Glomerular visceral epithelial cell (primary cell): Measurements from ENCODE around the gene CLCNKB.
A peak's percentile ranks its signal among the peaks of the same experiment; 100 is the strongest.

ENCODE experiments used
- DNase-seq: peaks from one replicate; pipeline ENCODE4 v3.0.0-alpha.2; 2016; ENCODE audit errors: extremely low spot score

CLCNKB gene

DNA sequence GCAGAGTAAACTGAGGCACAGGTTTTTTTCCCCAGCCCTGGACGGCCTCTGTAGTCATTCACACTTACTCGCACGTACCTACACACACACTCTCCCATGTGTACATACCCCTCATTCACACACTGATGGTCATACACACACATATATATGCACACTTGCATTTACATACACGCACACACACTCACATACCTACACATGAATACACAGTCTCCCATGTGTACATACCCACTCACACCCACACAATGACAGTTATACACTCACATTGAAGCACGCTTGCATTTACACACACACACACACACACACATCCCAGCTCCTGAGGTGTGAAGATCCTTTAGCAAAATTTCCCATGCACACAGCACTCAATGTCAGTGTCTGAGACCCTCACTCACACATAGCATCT lies 30.6 kb downstream of the CLCNKB start:
- no peak for DNase-seq

DNA sequence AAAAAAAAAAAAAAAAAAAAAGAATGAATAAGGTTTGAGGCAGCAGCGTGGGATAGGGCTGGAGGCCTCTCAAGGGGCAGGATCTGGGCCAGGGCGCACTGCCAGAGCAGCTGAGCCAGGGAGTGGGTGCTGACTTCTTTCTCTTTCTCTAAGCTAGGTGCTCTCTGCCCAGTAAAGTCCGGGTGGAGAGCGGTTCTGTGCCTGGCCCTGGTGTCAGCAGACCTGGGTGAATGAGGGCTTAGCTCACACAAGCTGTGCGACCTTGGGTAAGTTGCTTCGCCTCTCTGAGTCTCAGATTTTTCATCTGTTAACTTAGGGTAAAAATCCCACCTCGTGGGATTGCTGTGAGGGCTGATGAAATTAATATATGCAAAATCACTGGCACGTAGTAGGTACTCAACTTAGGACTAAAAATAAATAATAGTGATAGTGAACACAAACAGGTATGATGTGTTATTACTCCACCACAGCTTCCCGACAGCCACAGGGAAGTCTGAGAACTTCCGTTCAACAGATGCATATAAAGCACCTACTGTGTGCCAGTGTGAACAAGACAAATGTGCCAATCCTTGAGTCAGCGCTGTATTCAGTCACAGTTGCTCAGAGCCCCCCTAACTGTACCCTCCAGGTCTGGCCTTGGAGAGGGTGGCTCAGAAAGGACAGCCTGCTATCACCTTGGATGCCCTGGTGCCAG lies 31.9 kb downstream of the CLCNKB start:
- peak; percentile 72 for DNase-seq

DNA sequence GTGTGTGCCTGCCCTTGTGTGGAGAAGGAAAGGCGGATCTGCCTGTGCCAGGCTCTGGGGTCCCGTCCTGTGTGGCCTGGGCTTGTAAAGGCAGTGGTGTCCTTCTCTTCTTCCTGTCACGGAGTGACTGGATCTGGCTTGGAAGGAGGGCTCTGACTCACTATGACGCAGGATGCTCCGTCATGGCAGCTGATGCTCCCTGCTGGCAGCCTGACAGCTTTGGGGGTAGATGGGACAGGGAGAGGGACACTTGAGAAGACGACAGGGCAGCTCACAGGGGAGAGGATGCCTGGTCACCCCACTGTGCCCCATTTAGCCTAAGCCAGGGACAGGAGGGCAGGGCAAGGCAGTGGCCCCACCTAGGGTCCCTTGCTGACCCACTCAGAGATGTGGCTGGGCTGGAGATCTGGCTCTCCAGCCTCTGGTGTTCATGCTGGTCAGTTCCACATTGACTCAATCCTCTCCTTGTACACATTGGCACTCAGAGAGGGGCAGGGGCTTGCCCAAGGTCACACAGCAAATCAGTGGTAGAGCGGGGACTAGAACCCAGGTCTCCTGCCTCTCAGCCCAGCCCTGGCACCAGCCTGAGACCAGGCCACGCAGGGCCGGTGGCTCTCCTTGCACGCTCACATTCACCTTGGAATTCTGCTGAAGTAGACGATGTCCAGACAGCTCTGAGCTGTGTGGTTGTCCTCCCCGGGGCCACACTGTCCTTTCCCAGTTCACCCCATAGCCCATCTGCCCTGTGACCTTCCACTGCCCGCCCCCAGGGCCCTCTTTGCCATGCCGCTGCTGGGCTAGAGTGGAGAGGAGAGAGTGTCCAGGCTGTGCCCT lies 32.7 kb downstream of the CLCNKB start:
- peak; percentile 81 for DNase-seq

DNA sequence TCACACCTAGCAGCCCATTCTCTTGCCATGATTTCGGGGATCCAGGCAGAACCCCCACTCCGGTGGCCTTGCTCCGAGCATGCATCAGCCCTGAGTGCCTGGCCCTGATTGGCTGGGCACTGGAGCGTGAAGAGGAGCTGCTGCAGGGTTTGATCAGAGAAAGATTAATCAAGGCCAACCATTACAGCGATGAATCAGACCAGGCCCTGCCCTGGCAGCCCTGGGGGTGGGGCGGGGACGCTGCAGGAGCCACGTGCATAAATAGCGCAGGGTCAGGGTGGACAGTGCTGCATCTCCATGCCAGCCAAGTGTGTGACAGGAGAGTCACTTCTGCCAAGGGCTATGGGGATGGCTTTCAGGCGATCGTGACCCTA lies 33.3 kb downstream of the CLCNKB start:
- peak; percentile 81 for DNase-seq

DNA sequence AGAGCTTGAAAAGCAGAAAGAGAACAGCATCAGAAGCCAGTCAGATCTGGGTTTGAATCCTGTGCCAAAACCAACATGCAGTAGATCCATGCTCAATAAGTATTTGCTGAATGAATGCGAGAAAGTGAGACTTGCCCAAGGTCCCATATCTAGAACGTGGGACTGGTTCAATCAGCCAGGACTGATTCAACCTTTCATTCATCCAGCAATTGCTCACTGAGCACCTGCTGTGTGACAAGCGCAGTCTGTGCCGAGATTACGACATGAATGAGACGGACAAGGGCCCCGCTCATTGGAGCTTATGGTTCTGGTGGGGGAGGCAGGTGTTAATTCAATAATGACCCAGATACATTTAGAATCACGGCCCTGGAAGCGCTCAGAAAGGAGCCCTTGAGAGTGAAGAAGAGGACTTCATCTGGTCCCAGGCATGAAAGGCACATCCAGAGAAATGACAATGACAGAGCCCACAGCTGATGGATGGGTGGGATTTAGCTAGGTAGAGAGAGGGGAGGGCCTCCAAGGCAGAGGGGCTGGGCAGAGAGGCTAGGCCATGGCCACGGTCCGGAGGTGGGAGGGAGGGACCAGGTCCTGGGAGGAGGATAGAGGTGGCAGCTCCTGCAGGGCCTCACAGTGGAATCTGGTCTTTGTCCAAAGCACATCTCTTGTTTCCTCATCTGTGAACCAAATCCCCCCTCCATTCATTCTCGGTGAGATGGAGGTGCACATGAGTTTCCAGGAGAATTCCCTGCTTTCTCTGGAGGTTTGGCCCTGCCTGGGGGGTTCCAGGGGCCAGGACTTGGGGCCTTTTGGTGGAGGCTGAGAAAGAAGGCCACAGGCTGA lies 34.0 kb downstream of the CLCNKB start:
- no peak for DNase-seq

DNA sequence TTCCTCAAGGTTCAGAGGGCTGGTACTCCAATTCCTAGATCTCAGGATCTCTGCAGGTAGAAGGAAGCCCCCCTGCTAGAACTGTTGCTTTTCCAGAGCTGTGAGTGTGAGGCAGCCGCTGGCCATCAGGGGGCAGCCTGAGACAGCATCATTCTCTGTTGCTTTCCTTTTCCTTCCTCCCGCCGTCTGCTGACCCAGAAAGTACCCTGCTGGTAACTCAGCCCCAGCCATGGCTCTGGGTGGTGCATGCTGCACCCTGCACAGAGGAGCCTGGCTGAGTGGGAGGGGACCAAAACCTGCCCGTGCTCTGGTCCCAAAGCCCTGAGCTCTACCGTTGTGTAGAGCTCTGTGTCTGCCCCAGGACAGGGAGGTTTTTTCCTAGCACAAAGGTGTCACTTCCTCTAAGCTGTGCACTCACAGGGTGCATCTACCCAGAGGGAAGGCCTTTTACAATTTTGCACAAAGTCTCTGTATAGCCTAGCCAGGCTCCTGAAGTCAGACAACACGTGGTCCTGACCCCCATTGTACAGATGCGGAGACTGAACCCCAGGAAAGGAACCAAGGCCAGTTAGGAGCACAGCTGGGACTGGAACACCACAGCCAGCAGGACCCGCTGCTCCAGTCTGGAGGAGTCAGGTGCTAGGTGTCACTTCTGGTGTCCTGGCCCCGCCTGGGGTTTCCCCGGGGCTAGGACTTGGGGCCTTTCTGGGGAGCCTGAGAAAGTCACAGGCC lies 35.5 kb downstream of the CLCNKB start:
- DNase-seq: peak; percentile 83

DNA sequence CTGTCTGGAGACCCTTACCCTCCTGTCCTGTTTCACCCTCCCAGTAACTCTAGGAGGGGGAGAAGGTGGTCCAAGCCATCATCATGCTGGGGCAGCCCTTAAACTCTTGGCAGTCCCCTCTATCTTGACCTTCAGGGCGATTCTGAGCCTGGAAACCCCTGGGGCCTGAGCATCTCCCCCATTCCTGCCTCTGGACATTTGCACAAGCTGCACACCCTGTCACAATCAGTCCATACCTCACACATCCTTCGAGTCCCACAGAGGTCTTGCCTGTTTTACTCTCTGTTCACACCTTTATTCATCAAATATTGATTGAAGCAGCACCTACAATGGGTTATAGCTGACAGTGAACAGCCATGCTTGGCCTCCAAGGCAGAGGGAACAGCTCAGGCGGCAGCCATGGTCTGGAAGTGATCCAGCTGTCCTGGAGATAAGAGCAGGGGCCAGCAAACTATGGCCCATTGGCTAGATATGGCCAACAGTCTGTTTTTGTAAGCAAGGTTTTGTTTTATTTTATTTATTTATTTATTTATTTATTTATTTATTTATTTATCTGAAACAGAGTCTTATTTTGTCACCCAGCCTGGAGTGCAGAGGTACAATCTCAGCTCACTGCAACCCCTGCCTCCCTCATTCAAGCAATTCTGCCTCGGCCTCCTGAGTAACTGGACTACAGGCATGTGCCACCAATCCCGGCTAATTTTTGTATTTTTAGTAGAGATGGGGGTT lies 37.0 kb downstream of the CLCNKB start:
- DNase-seq: no peak

DNA sequence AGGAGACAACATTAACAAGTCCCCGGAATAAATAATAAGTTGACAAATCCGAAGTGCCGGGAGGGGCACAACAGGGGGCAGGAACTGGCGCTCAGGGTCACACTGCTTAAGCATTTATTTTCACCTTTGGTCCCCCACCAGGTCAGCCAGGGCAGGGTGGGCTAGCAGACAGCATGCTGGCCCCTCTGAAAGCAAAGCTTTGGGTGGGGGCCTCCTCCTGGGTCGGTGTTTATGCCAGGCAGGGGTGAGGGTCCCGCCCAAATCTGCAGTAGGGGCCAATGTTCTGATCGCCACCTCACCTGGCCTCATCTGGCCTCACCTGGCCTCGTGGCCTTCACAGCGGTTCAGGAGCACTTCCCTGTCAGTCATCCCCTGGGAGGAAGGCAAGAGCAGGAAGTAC lies 38.1 kb downstream of the CLCNKB start:
- no peak for DNase-seq

DNA sequence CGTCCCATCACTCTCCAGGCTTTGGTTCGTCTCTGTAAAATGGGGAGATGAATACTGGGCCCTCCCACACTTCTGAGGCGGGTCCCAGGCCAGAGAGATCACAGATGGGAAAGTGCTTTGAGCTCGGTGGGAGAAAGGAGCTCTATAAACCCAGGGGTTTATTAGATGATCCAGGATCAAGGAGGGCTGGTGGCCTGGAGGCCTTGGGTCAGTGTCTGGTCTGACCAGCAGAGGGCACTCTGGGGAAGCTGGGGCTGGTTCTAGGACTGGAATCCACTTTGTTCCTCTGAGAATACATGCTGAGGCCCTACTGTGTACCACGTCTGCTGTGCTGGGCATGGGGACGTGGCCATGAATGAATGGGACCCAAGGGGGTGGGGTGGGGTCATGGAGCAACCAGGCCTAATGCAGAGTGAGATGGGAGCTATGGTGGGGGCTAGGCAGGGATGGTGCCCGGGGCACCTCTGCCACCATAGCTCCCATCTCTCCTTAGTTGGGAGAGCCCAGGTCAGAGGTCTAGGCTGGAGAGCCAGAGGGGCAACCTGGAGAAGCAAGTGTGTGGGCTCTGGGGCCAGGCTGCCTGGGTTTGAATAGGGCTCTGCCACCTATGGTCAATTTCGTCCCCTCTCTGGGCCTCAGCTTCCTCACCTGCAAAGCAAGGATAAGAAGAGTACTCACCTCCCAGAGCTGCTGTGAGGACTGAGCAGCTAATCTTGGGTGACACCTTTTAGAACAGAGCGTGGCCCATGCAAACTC lies 38.9 kb downstream of the CLCNKB start:
- peak; percentile 72 for DNase-seq

DNA sequence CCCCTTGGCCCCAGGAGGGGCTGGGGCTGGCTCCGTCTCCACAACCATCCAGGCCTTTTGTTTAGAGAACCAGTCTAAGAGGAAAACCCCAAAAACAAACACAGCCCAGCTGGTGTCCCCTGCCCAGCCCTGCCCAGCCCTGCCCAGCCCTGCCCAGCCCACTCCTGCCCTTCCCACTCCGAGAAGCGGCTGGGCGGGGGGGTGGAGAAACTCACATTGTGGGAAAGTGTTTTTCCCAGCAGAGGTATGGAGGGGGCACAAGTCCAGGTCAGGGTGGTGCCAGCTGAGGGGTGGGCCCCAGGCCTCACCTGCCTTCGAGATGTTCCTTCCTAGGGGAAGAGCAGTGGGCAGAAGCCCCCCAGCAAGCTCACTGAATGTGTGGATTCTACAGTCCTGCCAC lies 39.9 kb downstream of the CLCNKB start:
- no peak for DNase-seq

DNA sequence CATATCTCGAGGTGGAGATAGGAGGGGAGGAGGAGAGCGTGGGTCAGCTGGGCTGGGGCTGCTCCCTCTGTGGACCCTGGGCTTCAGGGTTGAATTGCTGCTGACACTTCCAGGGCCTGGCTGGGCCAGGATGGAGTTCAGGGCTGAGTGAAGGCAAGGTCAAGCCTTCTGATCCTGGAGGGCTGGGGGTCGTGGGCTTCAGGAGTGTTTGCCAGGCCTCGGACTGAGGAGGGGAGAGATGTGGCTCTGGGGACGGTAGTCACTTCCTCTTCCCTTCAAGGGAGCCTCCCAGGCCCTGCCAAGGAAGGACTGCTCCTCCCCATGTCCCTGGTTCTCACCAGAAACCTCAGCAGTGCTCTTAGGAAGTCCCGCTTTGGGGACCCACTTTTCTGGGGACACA lies 41.9 kb downstream of the CLCNKB start:
- no peak for DNase-seq

DNA sequence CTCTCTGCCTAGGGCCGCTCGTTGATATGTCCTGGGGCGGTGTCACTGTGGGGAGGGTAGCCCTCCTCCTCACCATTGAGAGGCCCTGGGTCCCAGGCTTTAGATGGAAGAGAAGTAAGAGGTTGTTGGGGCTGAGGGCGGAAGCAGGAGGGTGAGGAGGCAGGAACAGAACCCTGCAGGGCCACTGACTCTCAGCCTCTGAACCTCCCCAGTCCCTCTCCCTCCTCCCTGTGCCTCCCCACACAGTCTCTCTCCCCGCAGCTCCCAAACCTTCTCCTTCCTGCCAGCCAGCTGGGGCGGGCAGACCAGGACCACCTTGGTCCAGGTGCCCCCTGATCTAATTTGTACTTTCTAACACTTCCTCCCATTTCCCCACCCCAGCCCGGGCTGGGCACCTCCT lies 44.2 kb downstream of the CLCNKB start:
- DNase-seq: no peak

DNA sequence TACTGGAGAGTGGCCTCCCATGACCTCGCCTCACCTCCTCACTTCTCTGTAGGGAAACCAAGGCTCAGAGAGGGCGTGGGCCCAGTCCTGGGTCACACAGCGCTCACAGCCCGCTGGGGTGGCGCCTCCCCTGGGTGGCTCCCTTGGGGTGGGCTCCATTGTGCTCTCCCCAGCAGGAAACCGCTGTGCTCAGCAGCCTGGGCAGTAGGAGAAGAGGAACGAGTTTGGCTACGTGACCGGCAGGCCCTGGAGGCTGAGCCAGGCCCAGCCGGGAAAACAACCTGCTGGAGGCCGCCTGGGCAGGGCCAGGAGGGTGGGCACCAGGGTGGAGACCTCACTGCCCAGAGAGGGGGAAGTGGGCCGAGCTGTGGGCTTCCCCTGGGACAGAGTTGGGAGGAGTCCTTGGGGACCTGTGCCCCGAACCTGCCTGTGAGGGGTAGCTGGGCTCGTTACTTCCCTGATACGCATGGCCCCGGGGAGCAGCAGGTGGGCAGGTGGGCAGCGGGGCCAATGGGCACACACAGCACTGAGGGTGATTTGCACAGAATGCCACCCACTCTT lies 44.8 kb downstream of the CLCNKB start:
- no peak for DNase-seq

DNA sequence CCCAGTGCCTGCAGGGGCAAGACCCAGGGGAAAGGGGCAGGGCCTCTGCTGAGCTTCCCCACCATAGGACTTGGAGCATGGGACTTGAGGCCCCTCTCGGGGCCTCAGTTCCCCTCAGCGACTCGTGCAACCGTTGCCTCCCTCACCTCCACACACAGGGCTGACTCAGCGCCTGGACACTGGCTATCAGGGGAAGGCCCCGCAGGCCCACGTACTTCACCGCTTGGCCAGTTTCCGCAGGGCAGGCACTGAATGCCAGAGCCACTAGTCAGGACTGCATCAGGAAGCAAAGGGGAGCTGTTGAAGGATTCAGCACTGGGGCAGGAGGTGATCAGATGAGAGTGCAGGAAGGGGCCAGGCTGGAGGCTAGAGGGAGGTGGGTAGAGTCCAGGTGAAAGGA lies 45.4 kb downstream of the CLCNKB start:
- DNase-seq: peak; percentile 83

DNA sequence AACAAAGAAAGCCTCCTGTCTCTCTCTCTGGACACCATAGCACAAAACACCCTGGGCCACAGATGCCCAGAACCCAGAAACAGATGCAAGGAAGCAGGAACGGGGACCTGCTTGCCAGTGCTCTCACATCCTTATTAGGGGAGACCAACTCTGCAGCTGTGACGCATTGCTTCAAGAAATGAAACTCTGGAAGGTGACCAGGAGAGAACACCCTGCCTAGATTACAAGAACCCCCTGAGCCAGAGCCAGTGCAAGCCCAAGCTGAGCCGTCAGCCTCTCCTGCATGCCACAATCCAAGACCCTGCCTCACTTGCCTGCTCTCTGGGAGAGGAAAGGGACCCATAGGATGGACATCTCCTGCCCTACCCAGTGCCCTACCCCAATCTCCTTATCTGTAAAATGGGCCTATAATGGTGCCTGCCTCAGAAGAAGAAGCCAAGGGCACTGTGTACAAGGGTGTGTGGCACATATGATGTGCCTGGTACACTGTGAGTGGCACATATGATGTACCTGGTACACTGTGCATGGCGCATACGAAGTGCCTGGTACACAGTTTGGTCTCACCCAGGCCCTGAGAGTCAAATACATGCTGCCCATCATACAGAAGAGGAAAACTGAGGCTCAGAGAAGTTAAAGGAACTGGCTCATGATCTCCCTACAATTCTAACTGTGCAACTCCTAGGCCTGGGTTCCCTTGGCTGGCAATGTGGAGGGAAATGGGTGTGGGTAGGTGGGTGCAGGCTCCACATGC lies 46.7 kb downstream of the CLCNKB start:
- DNase-seq: no peak

DNA sequence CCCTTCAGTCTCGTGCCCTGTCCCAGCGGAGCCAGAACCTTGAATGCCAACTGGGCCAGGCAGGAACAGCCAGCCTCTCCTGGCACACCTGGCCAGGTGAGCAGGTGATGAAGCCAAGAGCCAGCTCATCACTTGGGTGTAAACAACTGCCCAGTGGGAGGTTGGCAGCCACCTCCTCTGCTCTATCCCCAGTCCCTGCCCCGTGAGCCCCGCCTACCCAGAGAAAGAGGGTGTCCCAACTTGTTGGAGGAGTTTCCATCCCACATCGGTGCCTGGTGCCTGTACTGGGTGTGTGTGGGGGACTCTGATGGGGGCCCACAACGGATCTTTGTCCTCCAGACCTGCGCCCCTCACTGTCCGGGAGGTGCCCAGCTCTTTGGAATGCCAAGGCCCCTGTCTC lies 47.7 kb downstream of the CLCNKB start:
- no peak for DNase-seq

DNA sequence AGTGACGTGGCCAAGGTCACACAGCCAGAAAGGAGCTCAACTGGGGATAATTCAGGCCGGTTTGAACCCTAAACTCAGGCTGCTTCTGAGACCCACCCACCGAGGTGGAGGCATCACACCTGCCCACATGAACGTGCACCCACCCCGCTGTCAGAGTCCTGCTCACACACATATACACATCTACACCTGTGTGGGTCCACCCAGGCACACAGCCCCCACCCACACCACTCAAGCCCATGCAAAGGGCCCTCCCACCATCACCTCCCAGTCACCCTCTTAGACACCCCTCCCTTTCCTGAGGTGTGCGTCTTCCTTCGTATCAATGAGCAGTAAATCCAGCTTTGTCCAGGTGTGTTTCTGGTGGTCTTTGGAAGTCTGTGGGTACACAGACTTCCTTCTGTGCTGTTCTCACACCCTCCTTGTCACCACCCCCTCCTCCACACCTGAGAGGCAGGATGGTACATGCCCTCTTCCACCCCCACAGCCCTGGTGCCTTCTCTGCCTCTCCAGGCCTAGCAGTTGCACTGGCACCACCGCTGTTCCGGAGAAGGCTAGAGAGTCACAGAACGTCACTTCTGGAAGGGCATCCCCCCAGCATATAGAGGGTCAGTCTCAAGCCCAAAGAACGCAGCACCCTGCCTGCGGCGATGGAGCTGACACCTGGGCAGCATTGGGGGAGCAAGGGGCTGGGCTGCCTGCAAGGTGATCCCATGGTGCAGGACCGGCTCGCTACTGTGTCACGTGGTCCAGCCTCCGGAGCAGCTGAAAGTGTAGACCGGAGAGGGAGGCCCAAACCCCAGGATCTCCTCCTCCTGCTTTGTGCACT lies 48.7 kb downstream of the CLCNKB start:
- no peak for DNase-seq

DNA sequence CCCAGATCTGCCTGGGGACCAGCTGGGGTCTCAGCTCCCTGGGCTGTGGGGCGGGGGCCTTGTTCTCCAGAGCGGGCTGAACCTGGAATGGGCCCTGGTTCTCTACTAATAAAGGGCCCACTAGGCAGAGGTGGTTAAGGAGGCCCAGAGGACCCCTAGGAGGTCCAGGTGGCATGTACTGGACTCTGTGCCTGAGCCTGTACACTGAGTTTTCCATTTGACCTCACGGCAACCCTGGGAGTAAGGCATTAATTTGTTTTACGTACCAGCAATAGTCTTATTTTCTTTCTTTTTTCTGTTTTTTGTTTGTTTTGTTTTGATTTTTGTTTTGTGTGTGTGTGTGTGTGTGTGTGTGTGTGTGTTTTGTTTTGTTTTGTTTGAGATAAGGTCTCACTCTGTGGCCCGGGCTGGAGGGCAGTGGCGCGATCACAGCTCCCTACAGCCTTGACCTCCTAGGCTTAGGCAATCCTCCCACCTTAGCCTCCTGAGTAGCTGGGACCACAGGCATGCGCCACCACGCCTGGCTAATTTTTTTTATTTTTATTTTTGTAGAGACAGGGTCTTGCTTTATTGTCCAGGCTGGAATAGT lies 49.4 kb downstream of the CLCNKB start:
- no peak for DNase-seq
